HG03039 (cell line): Measurements from ENCODE around the gene TTC21A.
A peak's percentile ranks its signal among the peaks of the same experiment; 100 is the strongest.

ENCODE experiments used
- ATAC-seq: cut with Tn5 transposase; IDR thresholded peaks from one replicate; pipeline ENCODE4 v1.9.1; 2021; ENCODE audit warnings: mild to moderate bottlenecking, moderate library complexity; ENCODE audit not compliant: unreplicated experiment

Gene TTC21A

GRCh38 chr3:39173318-39174125 is 66.0 kb downstream of the TTC21A start:
- no peak for ATAC-seq

GRCh38 chr3:39176025-39176714 is 68.7 kb downstream of the TTC21A start:
- ATAC-seq: no peak

- ATAC-seq: peak; percentile 40
These were observed 70.3 kb downstream of the TTC21A start for GRCh38 chr3:39177708-39178332.

GRCh38 chr3:39178553-39178952 is 71.1 kb downstream of the TTC21A start:
- no peak for ATAC-seq

GRCh38 chr3:39180183-39180545 is 72.7 kb downstream of the TTC21A start:
- ATAC-seq: no peak

GRCh38 chr3:39180546-39181346 is 73.3 kb downstream of the TTC21A start:
- ATAC-seq: peak; percentile 89

GRCh38 chr3:39181408-39182335 is 74.2 kb downstream of the TTC21A start:
- ATAC-seq: no peak

GRCh38 chr3:39183211-39184080 is 76.0 kb downstream of the TTC21A start:
- ATAC-seq: no peak

GRCh38 chr3:39184081-39184967 is 76.8 kb downstream of the TTC21A start:
- ATAC-seq: no peak

- ATAC-seq: no peak
These were observed 77.4 kb downstream of the TTC21A start for GRCh38 chr3:39184968-39185285.

GRCh38 chr3:39185326-39185958 is 78.0 kb downstream of the TTC21A start:
- ATAC-seq: no peak

GRCh38 chr3:39185959-39186691 is 78.6 kb downstream of the TTC21A start:
- no peak for ATAC-seq

- ATAC-seq: no peak
These were observed 79.2 kb downstream of the TTC21A start for GRCh38 chr3:39186692-39187151.

- ATAC-seq: no peak
These were observed 80.1 kb downstream of the TTC21A start for GRCh38 chr3:39187372-39188155.
